Spleen (tissue), 11 donors: Measurements from ENCODE around the gene POLE3. TPM values are rescaled to one million over a fixed set of nuclear protein-coding genes. Genes with fewer than 3 reads are reported as not detected.

Experiments used
- DNase-seq: peaks from one replicate; pipeline ENCODE4 v3.0.0-alpha.2; 2020
- H3K27ac ChIP-seq, 8 donors: fragments of 200-600 bp; sonication (generic) in 7 of 8; 1 replicate in 4 of 8; 2 replicates in 4 of 8; pipeline versions ENCODE4 v1.5.0 to v1.8.0; 2016 to 2021; ENCODE audit warnings: inconsistent platforms in 4 of 8, mild to moderate bottlenecking in 4 of 8, moderate library complexity in 1 of 8
- H3K27me3 ChIP-seq, 7 donors: fragments of 200-600 bp; sonication (generic) in 6 of 7; replicated peaks in 1 of 7; 1 replicate in 4 of 7; 2 replicates in 3 of 7; pipeline versions ENCODE4 v1.5.0 to v1.8.0; 2016 to 2021; ENCODE audit warnings: inconsistent platforms in 3 of 7, mild to moderate bottlenecking in 1 of 7
- H3K36me3 ChIP-seq, 6 donors: fragments of 200-600 bp; sonication (generic) in 5 of 6; 1 replicate in 4 of 6; 2 replicates in 2 of 6; pipeline versions ENCODE4 v1.5.0 to v1.8.0; 2016 to 2021; ENCODE audit warnings: inconsistent platforms in 2 of 6
- H3K4me1 ChIP-seq, 6 donors: fragments of 200-600 bp; sonication (generic) in 5 of 6; 1 replicate in 3 of 6; 2 replicates in 3 of 6; pipeline versions ENCODE4 v1.5.0 to v1.8.0; 2016 to 2021; ENCODE audit warnings: inconsistent platforms in 3 of 6
- H3K4me3 ChIP-seq, 8 donors: fragments of 200-600 bp; sonication (generic) in 7 of 8; 1 replicate in 4 of 8; 2 replicates in 4 of 8; pipeline versions ENCODE4 v1.5.0 to v1.8.0; 2016 to 2021; ENCODE audit warnings: inconsistent platforms in 4 of 8, mild to moderate bottlenecking in 4 of 8, moderate library complexity in 2 of 8
- H3K9me3 ChIP-seq, 8 donors: fragments of 200-600 bp; sonication (generic) in 7 of 8; 1 replicate in 4 of 8; 2 replicates in 4 of 8; pipeline versions ENCODE4 v1.5.0 to v1.8.0; 2016 to 2021; ENCODE audit warnings: inconsistent platforms in 4 of 8
- POLR2A ChIP-seq, 3 donors: fragments of 450-650 bp; IDR thresholded peaks; one replicate each; pipeline ENCODE4 v1.5.1; 2017; ENCODE audit warnings: antibody characterized with exemption in 3 of 3, mild to moderate bottlenecking in 1 of 3
- POLR2AphosphoS5 ChIP-seq, 3 donors: sonication (generic); formaldehyde crosslinking; IDR thresholded peaks; one replicate each; pipeline ENCODE4 v1.5.1; 2017; ENCODE audit warnings: antibody characterized with exemption in 3 of 3
- WGBS, 5 donors: extraction: QIAGEN DNeasy Blood & Tissue Kit in 3 of 5; methylation state at CpG; one replicate each; pipeline versions ENCODE4 v1.1.5 to v1.1.7; 2013 to 2018; 5-methylcytosine and 5-hydroxymethylcytosine counted together
- intact Hi-C: fragments of 100-400 bp; cut with DNase I; formaldehyde crosslinking; loops from one replicate; pipeline ENCODE4 v1.15.0; 2023; ENCODE audit warnings: low total_unique reads
- polyA plus RNA-seq, 3 donors: library from polyadenylated mRNA; stranded (reverse); fragments of 200-250 nt; gene quantifications; one replicate each; pipeline ENCODE4 v1.2.1, GENCODE V29; 2013
- total RNA-seq, 7 donors: library from RNA; depleted of rRNA in 3 of 7; stranded (reverse); fragments of >200 nt in 3 of 7; fragmentation: NEBNext Ultra II Directional in 4 of 7; extraction: Animal tissue kit (Norgen Biotek cat#: 25700) in 4 of 7; gene quantifications; one replicate each; pipeline versions ENCODE4 v1.1.0 to v1.2.1, GENCODE V29; 2016 to 2021
- TF ChIP-seq, protein P1 (sequence below), 11 experiments: fragments of 200-600 bp in 7 of 11; fragments of 450-650 bp in 4 of 11; sonication (generic) in 4 of 11; IDR thresholded peaks in 8 of 11; conservative IDR thresholded peaks in 3 of 11; 1 replicate in 7 of 11; 2 replicates in 4 of 11; pipeline versions ENCODE4 v1.4.0 to v1.8.0; 2016 to 2021; ENCODE audit warnings: antibody characterized with exemption in 11 of 11, inconsistent platforms in 4 of 11, mild to moderate bottlenecking in 1 of 11
- donor health status: healthy with polysubstance abuse.
- donor health status: DM: no; HTN: no; CAD: no; lungs with moderate emphysema.
- donor health status: DM: no; HTN: no; CAD: no.
- donor health status: Bipolar disorder and iron deficiency.
- donor health status: healthy.
- donor health status: DM: no; HTN: no; CAD: no.
- donor health status: DM: yes; HTN: yes; CAD: no.

POLE3 gene
- total and polyA plus RNA-seq, 10 donors, result 29.3 to 53.0 (median 37.0) TPM

DNA sequence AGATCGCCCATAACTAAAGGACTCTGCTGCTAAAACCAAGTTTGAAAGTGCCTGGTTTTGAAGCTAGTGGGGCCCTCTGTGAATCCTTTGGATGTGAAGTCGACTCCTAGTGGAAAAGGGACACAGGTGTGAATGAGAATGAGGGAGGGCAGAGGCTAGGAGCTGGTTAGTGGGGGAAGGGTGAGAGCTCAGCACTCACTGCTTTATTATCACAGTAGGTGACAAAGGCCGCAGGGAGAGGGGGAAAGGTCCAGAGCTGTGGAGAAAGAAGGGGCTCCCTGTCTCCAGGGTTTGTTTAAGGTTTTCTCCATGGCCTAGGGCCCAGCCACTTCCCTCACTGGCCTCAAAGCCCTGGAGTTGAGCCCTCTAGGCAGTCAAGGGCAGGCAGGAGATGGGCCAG is 37.2 kb downstream of the POLE3 start:
- Histone ChIP-seq H3K27me3 (no peaks in the 10 kb centered on the region), H3K4me1 (peaks cover 0 to 28% (median 17%) of the 10 kb centered on the region in 6 donors), H3K36me3 (peaks cover 0 to 33% (median 22%) of the 10 kb centered on the region in 6 donors), H3K27ac (no peak overlapping the region), H3K9me3 (no peaks in the 10 kb centered on the region), H3K4me3 (no peak overlapping the region)
- 72 to 88% (median 81%) methylated on average over 3 of the region's 3 CpGs for WGBS, 5 donors
- DNase-seq, result no peak
- intact Hi-C loops, result no loop called here
- TF ChIP-seq POLR2AphosphoS5 (IDR thresholded peaks at IDR 0.05) (no peak), POLR2A (IDR thresholded peaks at IDR 0.05) (no peak)
- TF ChIP-seq, protein P1, sequence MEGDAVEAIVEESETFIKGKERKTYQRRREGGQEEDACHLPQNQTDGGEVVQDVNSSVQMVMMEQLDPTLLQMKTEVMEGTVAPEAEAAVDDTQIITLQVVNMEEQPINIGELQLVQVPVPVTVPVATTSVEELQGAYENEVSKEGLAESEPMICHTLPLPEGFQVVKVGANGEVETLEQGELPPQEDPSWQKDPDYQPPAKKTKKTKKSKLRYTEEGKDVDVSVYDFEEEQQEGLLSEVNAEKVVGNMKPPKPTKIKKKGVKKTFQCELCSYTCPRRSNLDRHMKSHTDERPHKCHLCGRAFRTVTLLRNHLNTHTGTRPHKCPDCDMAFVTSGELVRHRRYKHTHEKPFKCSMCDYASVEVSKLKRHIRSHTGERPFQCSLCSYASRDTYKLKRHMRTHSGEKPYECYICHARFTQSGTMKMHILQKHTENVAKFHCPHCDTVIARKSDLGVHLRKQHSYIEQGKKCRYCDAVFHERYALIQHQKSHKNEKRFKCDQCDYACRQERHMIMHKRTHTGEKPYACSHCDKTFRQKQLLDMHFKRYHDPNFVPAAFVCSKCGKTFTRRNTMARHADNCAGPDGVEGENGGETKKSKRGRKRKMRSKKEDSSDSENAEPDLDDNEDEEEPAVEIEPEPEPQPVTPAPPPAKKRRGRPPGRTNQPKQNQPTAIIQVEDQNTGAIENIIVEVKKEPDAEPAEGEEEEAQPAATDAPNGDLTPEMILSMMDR (IDR thresholded peaks at IDR 0.05 in 8 of 11, conservative IDR thresholded peaks at IDR 0.05 in 3 of 11), result no peak

DNA sequence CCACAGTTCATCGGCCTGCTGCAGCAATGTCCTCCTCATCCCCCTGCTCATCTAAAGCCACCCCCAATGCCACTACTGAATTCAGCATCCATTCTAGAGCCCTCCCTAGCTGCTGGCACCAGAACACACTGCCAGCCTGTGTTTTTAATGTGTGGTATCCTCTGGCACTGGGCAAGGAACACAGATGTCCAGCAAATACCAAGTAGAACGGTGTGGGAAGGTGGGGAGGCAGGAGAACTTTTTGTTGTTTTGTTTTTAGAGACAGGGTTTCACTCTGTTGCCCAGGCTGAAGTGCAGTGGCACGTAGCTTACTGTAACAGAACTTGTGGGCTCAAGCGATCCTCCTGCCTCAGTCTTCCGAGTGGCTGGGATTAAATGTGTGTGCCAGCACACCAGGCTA is 38.4 kb downstream of the POLE3 start:
- no peak for TF ChIP-seq POLR2AphosphoS5 (IDR thresholded peaks at IDR 0.05)
- TF ChIP-seq, protein P1 (IDR thresholded peaks at IDR 0.05 in 8 of 11, conservative IDR thresholded peaks at IDR 0.05 in 3 of 11), result no peak
- TF ChIP-seq POLR2A (IDR thresholded peaks at IDR 0.05), result no peak
- intact Hi-C loops, result no loop called here
- peaks cover 0 to 33% (median 22%) of the 10 kb centered on the region in 6 donors for H3K36me3 ChIP-seq
- WGBS, 5 donors, result 93 to 98% (median 96%) methylated on average over 5 of the region's 5 CpGs
- H3K9me3 ChIP-seq, result no peaks in the 10 kb centered on the region
- H3K4me3 ChIP-seq, result no peak overlapping the region
- no peaks in the 10 kb centered on the region for H3K27me3 ChIP-seq
- H3K27ac ChIP-seq, result no peak overlapping the region
- peaks cover 0 to 22% (median 13%) of the 10 kb centered on the region in 6 donors for H3K4me1 ChIP-seq
- DNase-seq, result peak; percentile 21

DNA sequence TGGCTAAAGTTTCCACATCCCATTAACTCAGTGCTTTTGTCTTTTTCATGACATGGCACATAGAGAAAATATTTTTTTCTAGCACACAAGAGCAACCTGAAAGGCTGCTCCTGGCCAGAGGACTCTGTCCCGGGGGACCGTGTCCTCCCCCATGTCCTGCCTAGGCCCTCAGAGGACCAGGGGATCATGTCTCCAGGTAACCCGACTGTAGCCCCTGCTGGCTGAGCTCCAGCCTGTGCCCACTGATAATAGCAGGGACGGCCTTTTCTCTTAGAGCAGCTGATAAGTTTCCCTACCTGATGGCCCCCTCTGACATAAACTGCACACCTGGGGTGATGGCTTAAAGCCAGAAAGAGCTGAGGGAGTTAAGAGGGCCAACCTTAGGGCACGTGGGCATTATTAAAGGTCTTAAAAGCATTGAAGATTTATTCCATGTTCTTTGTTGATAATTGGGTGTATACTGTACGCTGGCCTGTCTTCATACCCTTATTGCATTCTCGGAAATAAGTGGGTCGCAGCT is 39.6 kb downstream of the POLE3 start:
- Histone ChIP-seq H3K9me3 (no peaks in the 10 kb centered on the region), H3K27ac (no peak overlapping the region), H3K4me1 (peaks cover 0 to 13% (median 8%) of the 10 kb centered on the region in 6 donors), H3K36me3 (peaks cover 0 to 33% (median 22%) of the 10 kb centered on the region in 6 donors), H3K27me3 (no peaks in the 10 kb centered on the region), H3K4me3 (no peak overlapping the region)
- intact Hi-C loops, result no loop called here
- 83 to 89% (median 88%) methylated on average over 8 of the region's 8 CpGs for WGBS, 5 donors
- TF ChIP-seq POLR2A (IDR thresholded peaks at IDR 0.05) (no peak), POLR2AphosphoS5 (IDR thresholded peaks at IDR 0.05) (no peak)
- TF ChIP-seq, protein P1 (IDR thresholded peaks at IDR 0.05 in 8 of 11, conservative IDR thresholded peaks at IDR 0.05 in 3 of 11), result no peak
- DNase-seq, result no peak

DNA sequence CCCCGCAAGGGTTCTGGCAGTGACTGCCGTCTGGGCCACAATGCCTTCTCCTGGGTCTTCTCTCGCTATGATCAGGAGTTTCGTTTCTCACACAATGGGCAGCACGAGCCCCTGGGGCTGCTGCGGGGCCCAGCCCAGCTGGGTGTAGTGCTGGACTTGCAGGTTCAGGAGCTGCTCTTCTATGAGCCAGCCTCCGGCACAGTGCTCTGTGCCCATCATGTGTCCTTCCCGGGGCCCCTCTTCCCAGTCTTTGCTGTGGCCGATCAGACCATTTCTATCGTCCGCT is 40.7 kb downstream of the POLE3 start:
- no peak for TF ChIP-seq POLR2A (IDR thresholded peaks at IDR 0.05)
- no peak for TF ChIP-seq POLR2AphosphoS5 (IDR thresholded peaks at IDR 0.05)
- TF ChIP-seq, protein P1 (IDR thresholded peaks at IDR 0.05 in 8 of 11, conservative IDR thresholded peaks at IDR 0.05 in 3 of 11), result no peak
- no peak for DNase-seq
- H3K4me1 ChIP-seq, result peaks cover 0 to 5% (median 0%) of the 10 kb centered on the region in 6 donors
- H3K36me3 ChIP-seq, result peaks cover 0 to 28% (median 19%) of the 10 kb centered on the region in 6 donors
- no peaks in the 10 kb centered on the region for H3K9me3 ChIP-seq
- intact Hi-C loops, result no loop called here
- no peak overlapping the region for H3K27ac ChIP-seq
- no peaks in the 10 kb centered on the region for H3K27me3 ChIP-seq
- H3K4me3 ChIP-seq, result no peak overlapping the region
- 83 to 92% (median 90%) methylated on average over 11 of the region's 11 CpGs for WGBS, 5 donors
